Measurements from ENCODE around the gene AAK1.

Gene AAK1

GRCh38 chr2:69535817-69536241 lies 107.7 kb downstream of the AAK1 start:
- FAIRE-seq: no peak

DNA sequence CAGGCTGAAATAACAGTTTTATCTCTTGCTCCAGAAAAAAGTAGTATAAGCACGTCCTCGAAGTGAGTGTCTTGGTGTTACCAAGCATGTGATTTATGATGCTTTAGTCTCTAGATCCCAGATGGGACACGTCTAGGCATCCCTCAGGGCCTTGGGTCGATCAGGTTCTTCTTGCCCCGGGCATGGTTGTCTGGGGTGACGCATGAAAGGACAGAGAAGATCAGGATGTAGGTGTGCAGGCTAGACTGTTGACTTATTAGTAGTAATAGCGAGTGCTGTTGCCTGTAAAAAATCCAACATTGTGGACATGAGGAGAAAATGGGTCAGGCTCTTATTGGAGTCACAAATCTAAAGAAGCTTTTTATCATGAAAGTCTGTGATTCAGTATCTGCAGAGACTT lies 112.4 kb downstream of the AAK1 start:
- no peak for FAIRE-seq

GRCh38 chr2:69529480-69529879 lies 114.1 kb downstream of the AAK1 start:
- no peak for FAIRE-seq

DNA sequence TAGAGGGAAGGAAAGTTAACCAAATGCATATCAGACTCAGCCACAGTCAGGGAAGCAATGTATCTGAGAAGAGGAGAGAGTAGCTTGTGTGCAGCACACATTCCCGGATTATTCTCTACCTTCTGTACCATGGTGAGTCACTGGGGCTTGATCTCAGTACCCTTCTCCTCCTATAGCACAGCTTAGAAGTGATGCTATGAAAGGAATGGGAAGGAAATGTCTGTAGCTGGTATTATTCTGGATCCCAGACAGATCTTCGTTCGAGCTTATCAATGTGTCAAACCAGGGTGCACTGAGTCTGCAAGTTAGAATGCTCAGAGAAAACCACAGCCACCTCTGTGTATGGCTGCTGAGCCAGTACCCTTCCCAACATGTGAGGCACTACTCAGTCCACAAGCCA lies 118.3 kb downstream of the AAK1 start:
- no peak for FAIRE-seq

- FAIRE-seq: no peak
These were observed 118.7 kb downstream of the AAK1 start for GRCh38 chr2:69524799-69525198.

DNA sequence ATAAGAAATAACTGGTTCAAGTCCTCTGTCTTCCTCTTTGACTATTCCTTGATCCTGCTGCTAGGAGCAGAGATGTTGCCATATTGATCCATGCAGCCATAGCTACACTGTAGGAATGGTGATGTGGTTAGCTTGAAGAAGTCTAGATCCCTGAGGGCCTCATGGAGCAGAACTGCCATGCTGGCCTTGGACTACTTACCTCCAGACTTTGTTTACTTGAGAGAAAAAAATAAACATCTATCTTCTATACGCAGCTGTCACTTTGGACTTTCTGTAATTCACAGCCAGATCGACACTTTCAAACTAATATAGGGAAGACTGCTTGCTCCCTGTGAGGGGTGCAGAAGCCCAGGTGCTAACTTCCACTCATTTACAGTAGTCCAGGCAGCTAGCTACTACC lies 121.8 kb downstream of the AAK1 start:
- no peak for FAIRE-seq

DNA sequence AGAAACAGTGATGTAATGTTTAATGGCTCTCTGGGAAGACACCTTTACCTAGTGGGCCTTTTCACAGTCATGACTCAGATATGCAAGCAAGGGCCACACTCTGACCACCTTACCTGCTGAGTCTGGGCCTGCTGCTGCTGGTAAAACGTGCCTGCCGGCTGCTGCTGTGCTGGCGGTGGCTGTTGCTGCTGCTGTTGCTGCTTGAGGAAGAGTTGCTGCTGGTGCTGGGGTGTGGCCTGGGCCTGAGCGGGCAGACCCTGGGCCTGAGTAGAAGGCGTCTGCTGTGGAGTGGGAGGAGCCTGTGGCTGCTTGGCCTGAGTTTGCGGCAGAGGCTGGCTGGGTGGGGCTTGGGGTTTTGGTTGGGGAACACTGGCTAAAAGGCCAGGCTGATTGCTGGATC lies 124.7 kb downstream of the AAK1 start:
- FAIRE-seq: no peak

DNA sequence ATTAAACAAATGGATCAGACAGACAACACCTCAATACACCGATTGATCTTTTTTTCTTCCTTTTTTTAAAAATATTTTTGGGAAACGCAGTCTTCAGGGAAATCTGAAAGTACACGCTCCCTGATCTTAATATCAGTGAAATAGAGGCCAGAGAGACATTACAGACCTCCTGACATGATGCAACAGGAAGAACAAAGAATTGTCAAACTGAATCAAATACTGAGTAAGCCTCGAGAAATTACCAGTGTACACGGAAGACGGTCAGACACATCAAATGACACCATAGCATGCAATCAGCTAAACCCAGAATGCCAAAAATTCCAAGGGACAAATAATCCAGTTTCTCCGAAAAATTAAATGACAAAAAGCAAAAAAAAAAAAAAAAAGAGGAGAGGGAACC lies 126.1 kb downstream of the AAK1 start:
- FAIRE-seq: no peak

GRCh38 chr2:69514819-69515218 lies 128.7 kb downstream of the AAK1 start:
- FAIRE-seq: no peak

GRCh38 chr2:69514406-69514805 lies 129.1 kb downstream of the AAK1 start:
- FAIRE-seq: no peak

DNA sequence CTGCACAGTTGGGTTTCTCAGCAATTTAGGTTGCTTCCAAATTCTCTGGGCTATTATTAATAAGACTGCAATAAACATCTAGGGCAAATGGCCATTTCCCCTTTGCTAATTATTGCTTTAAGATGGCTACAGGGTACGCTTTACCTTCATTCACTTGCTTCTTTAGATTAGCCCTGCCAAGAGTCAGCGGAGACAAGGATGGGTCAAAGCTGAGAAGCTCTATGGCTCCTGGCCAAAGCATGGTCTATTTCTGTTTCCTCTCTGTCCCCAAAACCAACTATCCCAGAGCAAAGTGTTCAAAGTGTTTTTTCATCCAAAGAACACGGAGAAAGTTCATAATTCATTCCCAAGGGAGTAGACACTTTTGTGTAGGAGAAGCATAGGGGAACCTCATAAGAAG lies 131.1 kb downstream of the AAK1 start:
- no peak for FAIRE-seq

- FAIRE-seq: no peak
These were observed 133.3 kb downstream of the AAK1 start for GRCh38 chr2:69510204-69510603.

GRCh38 chr2:69509750-69510140 lies 133.8 kb downstream of the AAK1 start:
- no peak for FAIRE-seq

DNA sequence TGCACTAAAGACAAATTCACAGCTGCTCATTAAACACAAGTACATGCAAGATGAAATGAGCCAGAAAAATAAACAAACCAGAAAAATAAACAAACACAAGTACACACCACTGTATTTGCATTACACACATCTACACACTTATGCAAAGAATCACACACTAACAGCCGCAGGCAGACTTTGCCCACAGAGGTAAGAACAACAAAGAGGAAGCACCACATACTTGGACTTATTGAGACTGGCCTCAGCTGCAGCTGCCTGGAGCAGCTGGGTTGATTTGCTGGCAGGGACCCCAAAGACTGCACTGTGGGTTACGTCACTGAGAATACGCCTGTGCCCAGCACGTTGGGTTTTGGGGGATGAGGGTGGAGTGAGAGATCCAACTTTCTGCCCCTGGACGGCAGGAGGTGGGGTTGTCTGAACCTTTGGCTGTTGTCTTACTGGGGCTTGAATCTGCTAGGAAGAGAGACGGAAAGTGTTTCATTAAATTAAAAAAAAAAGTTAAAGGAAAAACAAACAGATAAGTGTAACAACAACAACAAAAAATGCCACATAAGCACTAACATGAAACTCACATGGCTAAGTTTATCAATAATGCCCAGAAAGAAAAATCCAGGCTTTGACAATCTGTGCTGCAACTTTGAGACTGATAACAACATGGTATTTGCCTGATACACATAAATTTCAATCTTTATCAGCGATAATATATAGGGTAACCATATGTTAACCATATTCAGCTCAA lies 134.4 kb downstream of the AAK1 start:
- FAIRE-seq: no peak

DNA sequence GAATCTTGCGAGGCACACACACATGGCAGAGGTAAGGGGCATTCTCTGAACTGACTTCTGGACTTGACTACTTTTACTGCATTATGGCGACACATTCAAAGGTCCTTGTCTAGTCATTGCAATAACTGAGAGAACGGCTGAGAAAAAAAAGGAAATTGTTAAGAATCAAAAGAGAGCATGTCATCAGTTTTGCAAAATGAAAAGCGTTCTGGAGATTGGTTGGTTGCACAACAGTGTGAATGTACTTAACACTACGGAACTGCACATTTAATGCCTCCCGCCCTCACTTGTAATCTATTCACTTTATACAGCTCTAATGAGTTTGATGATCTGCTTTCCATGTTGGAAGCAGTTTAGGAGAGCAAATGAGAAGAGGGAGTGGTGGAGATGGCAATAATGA lies 137.8 kb downstream of the AAK1 start:
- FAIRE-seq: no peak

DNA sequence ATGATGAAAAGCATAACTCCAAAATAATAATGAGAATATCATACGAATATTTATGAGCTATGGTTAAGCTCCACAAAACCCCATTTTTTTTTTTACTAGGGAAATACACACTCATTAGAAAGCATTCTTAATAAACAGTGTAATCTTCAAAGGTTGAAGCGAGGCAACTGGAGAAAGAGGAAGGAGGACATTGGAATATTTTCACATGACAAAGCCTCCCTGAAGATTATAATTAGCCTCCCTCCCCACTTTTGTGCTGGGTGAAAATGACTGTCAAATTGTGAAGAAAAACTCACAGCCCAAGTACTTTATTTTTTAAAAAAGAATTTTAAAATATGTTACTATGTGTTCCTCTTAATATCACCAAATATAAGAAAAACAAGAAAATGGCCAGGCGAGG lies 142.2 kb downstream of the AAK1 start:
- no peak for FAIRE-seq

GRCh38 chr2:69499966-69500365 lies 143.6 kb downstream of the AAK1 start:
- no peak for FAIRE-seq

DNA sequence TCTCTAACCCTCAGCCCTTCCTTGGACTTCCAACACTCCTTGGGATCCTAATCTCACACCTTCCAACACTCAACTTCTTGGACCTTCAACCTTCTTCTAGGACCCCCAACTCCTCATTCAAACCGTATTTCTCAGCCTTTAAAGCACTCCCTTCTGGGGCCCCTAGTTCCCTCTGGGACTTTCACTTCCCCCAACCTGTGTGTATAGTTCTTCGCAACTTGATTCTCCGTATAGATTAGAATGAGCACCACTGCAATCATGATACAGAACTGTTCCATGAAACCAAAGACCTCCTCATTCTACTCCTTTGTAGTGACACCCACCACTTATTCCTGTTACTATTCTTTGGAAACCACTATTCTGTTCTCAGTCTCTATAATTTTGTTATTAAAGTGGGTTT lies 144.3 kb downstream of the AAK1 start:
- FAIRE-seq: no peak

GRCh38 chr2:69495861-69496260 lies 147.7 kb downstream of the AAK1 start:
- no peak for FAIRE-seq

DNA sequence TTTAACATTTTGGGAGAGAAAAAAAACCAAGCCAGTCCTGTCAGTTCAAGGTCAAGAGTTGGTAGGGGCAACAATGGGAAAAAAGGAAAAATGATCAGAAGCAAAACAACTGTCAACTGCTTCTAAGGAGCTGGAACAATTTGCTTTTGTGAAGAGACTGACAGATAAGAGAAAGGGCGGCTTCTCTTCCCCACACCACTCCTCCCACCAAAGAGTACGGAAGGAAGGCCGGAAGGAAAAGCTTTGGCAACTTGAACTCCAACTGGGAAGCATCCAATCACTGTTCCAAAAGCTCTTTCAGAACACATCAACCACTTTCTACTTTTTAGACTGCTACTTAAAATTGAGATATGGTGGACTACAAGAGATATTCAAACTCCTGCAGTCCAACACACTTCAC lies 148.5 kb downstream of the AAK1 start:
- no peak for FAIRE-seq

- FAIRE-seq: no peak
These were observed 149.4 kb downstream of the AAK1 start for GRCh38 chr2:69494126-69494525.

- FAIRE-seq: no peak
These were observed 150.3 kb downstream of the AAK1 start for GRCh38 chr2:69493268-69493667.

- no peak for FAIRE-seq
These were observed 151.7 kb downstream of the AAK1 start for GRCh38 chr2:69491864-69492263.

- FAIRE-seq: no peak
These were observed 153.1 kb downstream of the AAK1 start for GRCh38 chr2:69490486-69490885.

DNA sequence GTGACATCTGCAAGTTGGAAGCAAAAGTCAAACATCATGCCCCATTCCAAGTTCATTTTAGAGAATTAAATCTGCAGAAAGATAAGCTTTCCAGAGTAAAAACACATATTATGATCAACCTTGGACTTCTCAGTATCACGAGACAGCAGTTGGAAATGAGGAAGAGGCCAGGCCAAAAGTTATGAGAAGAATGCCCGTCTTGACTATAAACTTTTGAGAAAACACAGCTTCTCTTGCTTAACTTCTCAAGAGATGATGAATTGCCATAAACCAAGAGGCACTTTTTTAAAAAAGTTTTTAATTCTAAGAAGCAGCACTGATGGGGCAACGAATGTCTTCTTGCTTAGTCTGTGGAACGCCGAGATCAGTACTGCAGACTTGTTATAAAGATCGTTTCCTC lies 153.7 kb downstream of the AAK1 start:
- no peak for FAIRE-seq
